GM23338 (cell line): Measurements from ENCODE around the gene RBM28. TPM values are rescaled to one million over a fixed set of nuclear protein-coding genes. Genes with fewer than 3 reads are reported as not detected.

Source experiments
- ATAC-seq: fragments of 200-7000 bp; cut with Tn5 transposase; 3 replicates; pipeline ENCODE4 v1.9.1; 2020
- DNase-seq: peaks from one replicate; pipeline ENCODE4 v3.0.0-alpha.2; 2015; ENCODE audit warnings: low spot score
- H2AFZ ChIP-seq: fragments of 200-600 bp; sonication (generic); 2 replicates; pipeline ENCODE4 v1.8.0; 2016; ENCODE audit warnings: antibody characterized with exemption, mild to moderate bottlenecking, moderate library complexity
- H3F3A ChIP-seq: fragments of 200-600 bp; sonication (generic); replicated peaks from 2 replicates; pipeline ENCODE4 v1.8.0; 2017; ENCODE audit warnings: antibody characterized with exemption, mixed run types, low read depth
- H3K27ac ChIP-seq: fragments of 200-600 bp; sonication (generic); 2 replicates; pipeline ENCODE4 v1.6.1; 2016; ENCODE audit warnings: low read depth
- H3K27me3 ChIP-seq: fragments of 200-600 bp; sonication (generic); 2 replicates; pipeline ENCODE4 v1.8.0; 2016; ENCODE audit warnings: mild to moderate bottlenecking, mixed run types, moderate library complexity; ENCODE audit not compliant: insufficient read depth
- H3K36me3 ChIP-seq: fragments of 200-600 bp; sonication (generic); 2 replicates; pipeline ENCODE4 v1.8.0; 2016; ENCODE audit warnings: mild to moderate bottlenecking; ENCODE audit not compliant: insufficient read depth
- H3K4me1 ChIP-seq: fragments of 200-600 bp; sonication (generic); 2 replicates; pipeline ENCODE4 v1.8.0; 2016; ENCODE audit warnings: mild to moderate bottlenecking, moderate library complexity; ENCODE audit not compliant: insufficient read depth
- H3K4me2 ChIP-seq: fragments of 200-600 bp; sonication (generic); 2 replicates; pipeline ENCODE4 v1.7.1; 2017; ENCODE audit warnings: mixed run types
- H3K4me3 ChIP-seq: fragments of 200-600 bp; sonication (generic); 2 replicates; pipeline ENCODE4 v1.6.1; 2016; ENCODE audit warnings: mixed run types
- H3K79me2 ChIP-seq: fragments of 200-600 bp; sonication (generic); replicated peaks from 2 replicates; pipeline ENCODE4 v1.8.0; 2017; ENCODE audit warnings: mild to moderate bottlenecking; ENCODE audit not compliant: insufficient read depth
- H3K9me2 ChIP-seq: fragments of 200-600 bp; sonication (generic); 2 replicates; pipeline ENCODE4 v1.8.0; 2017; ENCODE audit not compliant: insufficient read depth
- H4K20me1 ChIP-seq: fragments of 200-600 bp; sonication (generic); replicated peaks from 2 replicates; pipeline ENCODE4 v1.8.0; 2017; ENCODE audit warnings: mild to moderate bottlenecking; ENCODE audit not compliant: insufficient read depth
- H3K27ac Mint-ChIP-seq: 2 replicates; pipeline ENCODE4 v1.8.0; 2020; ENCODE audit warnings: inconsistent platforms, mild to moderate bottlenecking, moderate library complexity, mixed read lengths
- H3K27me3 Mint-ChIP-seq: 3 replicates; pipeline ENCODE4 v1.8.0; 2022; ENCODE audit warnings: low read depth, mild to moderate bottlenecking, moderate library complexity, mixed read lengths, inconsistent platforms; ENCODE audit not compliant: insufficient read depth, poor library complexity
- H3K36me3 Mint-ChIP-seq: 3 replicates; pipeline ENCODE4 v1.8.0; 2021; ENCODE audit warnings: low read depth, mild to moderate bottlenecking, inconsistent platforms, moderate library complexity, mixed read lengths
- H3K4me1 Mint-ChIP-seq: 3 replicates; pipeline ENCODE4 v1.8.0; 2020; ENCODE audit warnings: mild to moderate bottlenecking, inconsistent platforms, mixed read lengths
- H3K4me3 Mint-ChIP-seq: 3 replicates; pipeline ENCODE4 v1.8.0; 2021; ENCODE audit warnings: moderate library complexity, mild to moderate bottlenecking, inconsistent platforms, mixed read lengths
- H3K9me3 Mint-ChIP-seq: 3 replicates; pipeline ENCODE4 v1.8.0; 2020; ENCODE audit warnings: moderate library complexity, mild to moderate bottlenecking, inconsistent platforms, mixed read lengths
- EZH2 ChIP-seq: fragments of 200-600 bp; sonication (generic); IDR thresholded peaks from one replicate; pipeline ENCODE4 v1.8.0; 2017; ENCODE audit warnings: antibody characterized with exemption, mild to moderate bottlenecking, low read depth; ENCODE audit not compliant: unreplicated experiment
- polyA plus RNA-seq: library from polyadenylated mRNA; unstranded; fragments of >200 nt; fragmentation: Nextera tagmentation; extraction: Ambion mirVana; gene quantifications from 2 replicates; pipeline ENCODE4 v1.2.1, GENCODE V29; 2016
- total RNA-seq: library from RNA; depleted of rRNA; stranded (reverse); fragments of >200 nt; shearing (Covaris generic); gene quantifications from 2 replicates; pipeline ENCODE4 v1.2.3, GENCODE V29; 2014
- TF ChIP-seq, protein P1 (sequence below): IDR thresholded peaks from one replicate; pipeline ENCODE4 v1.6.1; 2018; ENCODE audit warnings: antibody characterized with exemption; ENCODE audit not compliant: unreplicated experiment
- TF ChIP-seq, protein P2 (sequence below): fragments of 250-450 bp; sonication (Bioruptor Pico); IDR thresholded peaks from 2 replicates; pipeline ENCODE4 v1.5.0; 2020; ENCODE audit warnings: mild to moderate bottlenecking, moderate library complexity
- TF ChIP-seq, protein P3 (sequence below), 2 experiments: fragments of 200-600 bp in 1 of 2; sonication (generic) in 1 of 2; conservative IDR thresholded peaks; 2 replicates each; pipeline versions ENCODE4 v1.5.1 to v1.6.1; 2016 to 2017; ENCODE audit warnings: antibody characterized with exemption in 2 of 2, low read depth in 2 of 2, mild to moderate bottlenecking in 2 of 2, moderate library complexity in 1 of 2

Gene RBM28
- total and polyA plus RNA-seq, 2 experiments from 2014 or later, result 24.3 to 87.5 TPM

DNA sequence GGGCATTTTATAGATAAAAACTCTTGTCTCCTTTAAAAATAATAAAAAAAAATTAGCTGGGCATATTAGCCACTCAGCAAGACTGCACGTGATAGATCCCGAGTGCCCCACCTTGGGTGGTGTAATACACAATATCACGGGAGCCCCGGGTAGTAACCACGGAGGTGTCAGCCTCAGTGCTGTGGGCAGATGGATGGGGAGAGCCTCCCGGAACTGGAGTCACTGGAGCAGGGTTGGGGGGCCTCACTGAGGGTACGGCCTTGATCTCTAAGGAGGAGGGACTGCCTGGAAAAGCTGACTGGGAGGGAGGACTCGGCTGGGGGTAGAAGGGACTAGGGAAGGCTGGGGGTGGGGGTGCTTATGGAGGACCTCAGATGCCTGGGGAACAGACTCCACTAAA, 90.0 kb downstream of the RBM28 start:
- 0 out of 3 replicates have a peak, but pooled peaks cover 3% of the 10 kb centered on the region for H3K4me1 Mint-ChIP-seq
- peaks cover 9% of the 10 kb centered on the region for H3K27me3 Mint-ChIP-seq
- Histone ChIP-seq H3K36me3 (no peaks in the 10 kb centered on the region), H3K4me2 (no peak overlapping the region), H3K4me3 (no peak overlapping the region), H3F3A (no peaks in the 10 kb centered on the region), H3K9me2 (peaks cover 10% of the 10 kb centered on the region; the same call in 1 of the 2 replicates), H3K79me2 (no peaks in the 10 kb centered on the region), H4K20me1 (no peaks in the 10 kb centered on the region), H2AFZ (no peak overlapping the region), H3K27ac (no peak overlapping the region), H3K4me1 (no peaks in the 10 kb centered on the region), H3K27me3 (no peaks in the 10 kb centered on the region)
- TF ChIP-seq, protein P1, sequence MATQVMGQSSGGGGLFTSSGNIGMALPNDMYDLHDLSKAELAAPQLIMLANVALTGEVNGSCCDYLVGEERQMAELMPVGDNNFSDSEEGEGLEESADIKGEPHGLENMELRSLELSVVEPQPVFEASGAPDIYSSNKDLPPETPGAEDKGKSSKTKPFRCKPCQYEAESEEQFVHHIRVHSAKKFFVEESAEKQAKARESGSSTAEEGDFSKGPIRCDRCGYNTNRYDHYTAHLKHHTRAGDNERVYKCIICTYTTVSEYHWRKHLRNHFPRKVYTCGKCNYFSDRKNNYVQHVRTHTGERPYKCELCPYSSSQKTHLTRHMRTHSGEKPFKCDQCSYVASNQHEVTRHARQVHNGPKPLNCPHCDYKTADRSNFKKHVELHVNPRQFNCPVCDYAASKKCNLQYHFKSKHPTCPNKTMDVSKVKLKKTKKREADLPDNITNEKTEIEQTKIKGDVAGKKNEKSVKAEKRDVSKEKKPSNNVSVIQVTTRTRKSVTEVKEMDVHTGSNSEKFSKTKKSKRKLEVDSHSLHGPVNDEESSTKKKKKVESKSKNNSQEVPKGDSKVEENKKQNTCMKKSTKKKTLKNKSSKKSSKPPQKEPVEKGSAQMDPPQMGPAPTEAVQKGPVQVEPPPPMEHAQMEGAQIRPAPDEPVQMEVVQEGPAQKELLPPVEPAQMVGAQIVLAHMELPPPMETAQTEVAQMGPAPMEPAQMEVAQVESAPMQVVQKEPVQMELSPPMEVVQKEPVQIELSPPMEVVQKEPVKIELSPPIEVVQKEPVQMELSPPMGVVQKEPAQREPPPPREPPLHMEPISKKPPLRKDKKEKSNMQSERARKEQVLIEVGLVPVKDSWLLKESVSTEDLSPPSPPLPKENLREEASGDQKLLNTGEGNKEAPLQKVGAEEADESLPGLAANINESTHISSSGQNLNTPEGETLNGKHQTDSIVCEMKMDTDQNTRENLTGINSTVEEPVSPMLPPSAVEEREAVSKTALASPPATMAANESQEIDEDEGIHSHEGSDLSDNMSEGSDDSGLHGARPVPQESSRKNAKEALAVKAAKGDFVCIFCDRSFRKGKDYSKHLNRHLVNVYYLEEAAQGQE, result no peak
- TF ChIP-seq, protein P2, sequence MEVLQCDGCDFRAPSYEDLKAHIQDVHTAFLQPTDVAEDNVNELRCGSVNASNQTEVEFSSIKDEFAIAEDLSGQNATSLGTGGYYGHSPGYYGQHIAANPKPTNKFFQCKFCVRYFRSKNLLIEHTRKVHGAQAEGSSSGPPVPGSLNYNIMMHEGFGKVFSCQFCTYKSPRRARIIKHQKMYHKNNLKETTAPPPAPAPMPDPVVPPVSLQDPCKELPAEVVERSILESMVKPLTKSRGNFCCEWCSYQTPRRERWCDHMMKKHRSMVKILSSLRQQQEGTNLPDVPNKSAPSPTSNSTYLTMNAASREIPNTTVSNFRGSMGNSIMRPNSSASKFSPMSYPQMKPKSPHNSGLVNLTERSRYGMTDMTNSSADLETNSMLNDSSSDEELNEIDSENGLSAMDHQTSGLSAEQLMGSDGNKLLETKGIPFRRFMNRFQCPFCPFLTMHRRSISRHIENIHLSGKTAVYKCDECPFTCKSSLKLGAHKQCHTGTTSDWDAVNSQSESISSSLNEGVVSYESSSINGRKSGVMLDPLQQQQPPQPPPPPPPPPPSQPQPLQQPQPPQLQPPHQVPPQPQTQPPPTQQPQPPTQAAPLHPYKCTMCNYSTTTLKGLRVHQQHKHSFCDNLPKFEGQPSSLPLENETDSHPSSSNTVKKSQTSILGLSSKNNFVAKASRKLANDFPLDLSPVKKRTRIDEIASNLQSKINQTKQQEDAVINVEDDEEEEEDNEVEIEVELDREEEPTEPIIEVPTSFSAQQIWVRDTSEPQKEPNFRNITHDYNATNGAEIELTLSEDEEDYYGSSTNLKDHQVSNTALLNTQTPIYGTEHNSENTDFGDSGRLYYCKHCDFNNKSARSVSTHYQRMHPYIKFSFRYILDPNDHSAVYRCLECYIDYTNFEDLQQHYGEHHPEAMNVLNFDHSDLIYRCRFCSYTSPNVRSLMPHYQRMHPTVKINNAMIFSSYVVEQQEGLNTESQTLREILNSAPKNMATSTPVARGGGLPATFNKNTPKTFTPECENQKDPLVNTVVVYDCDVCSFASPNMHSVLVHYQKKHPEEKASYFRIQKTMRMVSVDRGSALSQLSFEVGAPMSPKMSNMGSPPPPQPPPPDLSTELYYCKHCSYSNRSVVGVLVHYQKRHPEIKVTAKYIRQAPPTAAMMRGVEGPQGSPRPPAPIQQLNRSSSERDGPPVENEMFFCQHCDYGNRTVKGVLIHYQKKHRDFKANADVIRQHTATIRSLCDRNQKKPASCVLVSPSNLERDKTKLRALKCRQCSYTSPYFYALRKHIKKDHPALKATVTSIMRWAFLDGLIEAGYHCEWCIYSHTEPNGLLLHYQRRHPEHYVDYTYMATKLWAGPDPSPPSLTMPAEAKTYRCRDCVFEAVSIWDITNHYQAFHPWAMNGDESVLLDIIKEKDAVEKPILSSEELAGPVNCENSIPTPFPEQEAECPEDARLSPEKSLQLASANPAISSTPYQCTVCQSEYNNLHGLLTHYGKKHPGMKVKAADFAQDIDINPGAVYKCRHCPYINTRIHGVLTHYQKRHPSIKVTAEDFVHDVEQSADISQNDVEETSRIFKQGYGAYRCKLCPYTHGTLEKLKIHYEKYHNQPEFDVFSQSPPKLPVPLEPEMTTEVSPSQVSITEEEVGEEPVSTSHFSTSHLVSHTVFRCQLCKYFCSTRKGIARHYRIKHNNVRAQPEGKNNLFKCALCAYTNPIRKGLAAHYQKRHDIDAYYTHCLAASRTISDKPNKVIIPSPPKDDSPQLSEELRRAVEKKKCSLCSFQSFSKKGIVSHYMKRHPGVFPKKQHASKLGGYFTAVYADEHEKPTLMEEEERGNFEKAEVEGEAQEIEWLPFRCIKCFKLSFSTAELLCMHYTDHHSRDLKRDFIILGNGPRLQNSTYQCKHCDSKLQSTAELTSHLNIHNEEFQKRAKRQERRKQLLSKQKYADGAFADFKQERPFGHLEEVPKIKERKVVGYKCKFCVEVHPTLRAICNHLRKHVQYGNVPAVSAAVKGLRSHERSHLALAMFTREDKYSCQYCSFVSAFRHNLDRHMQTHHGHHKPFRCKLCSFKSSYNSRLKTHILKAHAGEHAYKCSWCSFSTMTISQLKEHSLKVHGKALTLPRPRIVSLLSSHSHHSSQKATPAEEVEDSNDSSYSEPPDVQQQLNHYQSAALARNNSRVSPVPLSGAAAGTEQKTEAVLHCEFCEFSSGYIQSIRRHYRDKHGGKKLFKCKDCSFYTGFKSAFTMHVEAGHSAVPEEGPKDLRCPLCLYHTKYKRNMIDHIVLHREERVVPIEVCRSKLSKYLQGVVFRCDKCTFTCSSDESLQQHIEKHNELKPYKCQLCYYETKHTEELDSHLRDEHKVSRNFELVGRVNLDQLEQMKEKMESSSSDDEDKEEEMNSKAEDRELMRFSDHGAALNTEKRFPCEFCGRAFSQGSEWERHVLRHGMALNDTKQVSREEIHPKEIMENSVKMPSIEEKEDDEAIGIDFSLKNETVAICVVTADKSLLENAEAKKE, result no peak
- TF ChIP-seq, protein P3, sequence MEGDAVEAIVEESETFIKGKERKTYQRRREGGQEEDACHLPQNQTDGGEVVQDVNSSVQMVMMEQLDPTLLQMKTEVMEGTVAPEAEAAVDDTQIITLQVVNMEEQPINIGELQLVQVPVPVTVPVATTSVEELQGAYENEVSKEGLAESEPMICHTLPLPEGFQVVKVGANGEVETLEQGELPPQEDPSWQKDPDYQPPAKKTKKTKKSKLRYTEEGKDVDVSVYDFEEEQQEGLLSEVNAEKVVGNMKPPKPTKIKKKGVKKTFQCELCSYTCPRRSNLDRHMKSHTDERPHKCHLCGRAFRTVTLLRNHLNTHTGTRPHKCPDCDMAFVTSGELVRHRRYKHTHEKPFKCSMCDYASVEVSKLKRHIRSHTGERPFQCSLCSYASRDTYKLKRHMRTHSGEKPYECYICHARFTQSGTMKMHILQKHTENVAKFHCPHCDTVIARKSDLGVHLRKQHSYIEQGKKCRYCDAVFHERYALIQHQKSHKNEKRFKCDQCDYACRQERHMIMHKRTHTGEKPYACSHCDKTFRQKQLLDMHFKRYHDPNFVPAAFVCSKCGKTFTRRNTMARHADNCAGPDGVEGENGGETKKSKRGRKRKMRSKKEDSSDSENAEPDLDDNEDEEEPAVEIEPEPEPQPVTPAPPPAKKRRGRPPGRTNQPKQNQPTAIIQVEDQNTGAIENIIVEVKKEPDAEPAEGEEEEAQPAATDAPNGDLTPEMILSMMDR (conservative IDR thresholded peaks at IDR 0.05; ENCODE audit: low read depth in 2 of 2), result no peak
- no peak for TF ChIP-seq EZH2
- H3K9me3 Mint-ChIP-seq, result peaks cover 8% of the 10 kb centered on the region
- H3K27ac Mint-ChIP-seq, result no peak overlapping the region
- DNase-seq (no peak), ATAC-seq (no peak)
- H3K4me3 Mint-ChIP-seq, result no peak overlapping the region
- peaks cover 5% of the 10 kb centered on the region; the same call in 1 of the 3 replicates for H3K36me3 Mint-ChIP-seq
